ENCODE results near the gene COL6A3. TPM values are rescaled to one million over a fixed set of nuclear protein-coding genes. Genes with fewer than 3 reads are reported as not detected.
"Not testable (repeated sequence)": the region's sequence is repeated elsewhere in the genome, so short reads cannot be mapped to it uniquely, and the experiment has no call there.

The COL6A3 gene
- total RNA-seq, 1 donor from 2014 or later, result 23.9 TPM

- DNase-seq, result no peak
Measured at GRCh38 chr2:237383991-237384671, 29.8 kb downstream of the COL6A3 start.

- DNase-seq, result no peak
Measured at GRCh38 chr2:237380768-237381167, 33.2 kb downstream of the COL6A3 start.

DNA sequence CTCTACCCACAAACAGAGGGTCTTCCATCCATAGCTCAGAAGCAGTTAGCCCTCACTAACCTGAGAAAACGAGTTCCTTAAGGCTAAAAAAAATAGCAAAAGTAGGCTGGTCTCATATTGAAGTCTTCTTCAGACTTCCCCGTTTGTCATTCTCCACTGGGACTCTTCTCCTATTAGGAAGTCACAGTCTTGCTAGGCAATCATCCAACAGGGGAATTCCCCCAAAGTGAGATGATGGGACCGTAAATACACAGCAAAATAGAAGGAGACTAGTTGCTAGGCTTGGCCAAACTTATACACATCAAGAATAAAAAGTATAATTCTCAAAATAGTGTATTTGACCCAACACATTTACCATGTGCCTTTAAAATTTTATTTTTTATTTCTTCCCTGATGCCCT, 34.3 kb downstream of the COL6A3 start:
- DNase-seq, result no peak

- no peak for DNase-seq
Measured at GRCh38 chr2:237378650-237379049, 35.3 kb downstream of the COL6A3 start.

- no peak for DNase-seq
Measured at GRCh38 chr2:237374284-237375060, 39.5 kb downstream of the COL6A3 start.

GRCh38 chr2:237371856-237372255, 42.1 kb downstream of the COL6A3 start:
- no peak for DNase-seq

- no peak for DNase-seq
Measured at GRCh38 chr2:237365671-237366070, 48.3 kb downstream of the COL6A3 start.

DNA sequence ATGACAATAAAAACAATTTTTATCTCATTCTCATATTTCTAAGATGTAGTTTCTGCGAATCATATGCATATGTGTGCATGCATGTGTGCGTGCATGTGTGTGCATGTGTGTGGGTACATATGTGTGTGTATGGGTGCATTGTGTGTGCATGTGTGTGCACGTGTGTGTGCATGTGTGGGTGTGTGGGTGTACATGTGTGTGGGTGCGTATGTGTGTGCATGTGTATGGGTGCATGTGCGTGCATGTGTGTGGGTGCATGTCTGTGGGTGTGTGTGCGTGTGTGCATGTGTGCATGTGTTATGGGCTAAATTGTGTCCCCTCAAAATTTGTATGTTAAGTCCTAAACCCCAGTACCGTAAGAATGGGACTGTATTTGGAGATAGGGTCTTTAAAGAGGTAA, 49.3 kb downstream of the COL6A3 start:
- DNase-seq, result no peak

GRCh38 chr2:237361194-237362004, 52.6 kb downstream of the COL6A3 start:
- DNase-seq, result no peak

GRCh38 chr2:237359894-237360780, 53.8 kb downstream of the COL6A3 start:
- DNase-seq, result no peak

DNA sequence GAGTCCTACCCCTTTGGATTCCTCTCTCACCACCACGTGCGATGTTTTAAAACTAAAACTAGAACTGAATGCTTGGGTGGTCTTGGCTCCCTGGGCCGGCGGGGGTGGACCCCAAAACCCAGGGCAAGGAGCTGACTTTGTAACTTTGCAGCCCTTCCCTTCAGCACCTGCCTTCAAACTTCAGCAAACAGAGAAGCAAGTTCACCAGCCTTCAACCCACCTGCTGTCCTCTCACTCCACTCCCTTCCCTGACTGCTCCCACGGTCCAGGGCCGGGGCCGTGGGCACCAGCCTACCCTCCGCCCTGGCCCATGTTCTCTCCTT, 54.5 kb downstream of the COL6A3 start:
- DNase-seq, result no peak

DNA sequence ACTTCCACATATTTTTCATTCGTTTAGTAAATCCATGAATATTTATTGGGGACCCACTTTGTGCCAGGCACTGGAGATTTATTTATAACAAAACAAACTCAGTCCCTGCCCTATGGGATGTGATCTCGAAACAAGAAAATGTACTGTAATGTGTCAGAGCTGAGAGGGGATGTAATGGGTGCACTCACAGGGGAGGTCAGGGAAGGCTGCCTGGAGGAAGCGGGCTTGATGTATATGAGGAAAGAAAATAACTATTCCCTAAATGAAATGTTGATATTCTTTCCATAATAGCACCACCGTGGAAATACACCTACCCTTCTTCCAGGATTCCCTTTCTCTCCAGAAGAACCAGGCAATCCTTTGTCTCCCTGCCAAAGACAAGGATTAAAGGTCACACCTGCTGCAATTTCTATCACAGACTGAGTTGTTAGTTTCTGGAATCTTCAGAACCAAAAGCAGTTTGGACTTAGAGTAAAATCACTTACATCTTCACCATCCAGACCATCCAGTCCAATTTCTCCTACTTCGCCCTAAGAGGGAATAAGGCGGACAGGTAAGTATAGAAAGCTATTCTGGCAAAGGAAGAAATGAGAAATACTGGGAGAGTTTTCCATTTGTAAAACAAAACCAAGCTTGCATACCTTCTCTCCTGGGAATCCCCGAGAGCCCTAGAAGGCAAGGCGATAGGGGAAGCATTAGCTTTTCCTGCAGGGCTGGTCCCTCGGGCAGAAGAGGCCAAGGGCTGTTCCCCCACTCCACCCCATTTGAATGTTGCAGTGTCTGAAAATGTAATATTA, 55.0 kb downstream of the COL6A3 start:
- DNase-seq, result no peak

DNA sequence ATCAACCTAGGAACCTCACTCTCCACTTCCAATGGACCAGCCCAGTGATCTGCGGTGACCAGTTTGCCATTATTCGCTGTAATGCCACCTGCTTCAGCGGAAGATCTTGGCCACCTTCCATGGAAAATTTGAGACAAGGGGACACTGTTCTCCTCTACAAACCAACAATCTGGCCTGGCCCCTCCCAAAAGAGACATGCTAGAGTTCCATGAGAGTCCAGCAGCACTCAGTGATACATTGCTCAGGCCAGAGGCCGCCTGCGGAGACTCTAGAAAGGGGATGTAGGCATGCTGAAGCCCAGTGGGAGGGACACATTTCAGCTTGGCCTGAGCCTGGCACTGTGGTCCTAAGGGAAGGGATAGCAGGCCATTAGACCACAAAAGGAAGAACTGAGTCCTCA, 58.3 kb downstream of the COL6A3 start:
- no peak for DNase-seq

DNA sequence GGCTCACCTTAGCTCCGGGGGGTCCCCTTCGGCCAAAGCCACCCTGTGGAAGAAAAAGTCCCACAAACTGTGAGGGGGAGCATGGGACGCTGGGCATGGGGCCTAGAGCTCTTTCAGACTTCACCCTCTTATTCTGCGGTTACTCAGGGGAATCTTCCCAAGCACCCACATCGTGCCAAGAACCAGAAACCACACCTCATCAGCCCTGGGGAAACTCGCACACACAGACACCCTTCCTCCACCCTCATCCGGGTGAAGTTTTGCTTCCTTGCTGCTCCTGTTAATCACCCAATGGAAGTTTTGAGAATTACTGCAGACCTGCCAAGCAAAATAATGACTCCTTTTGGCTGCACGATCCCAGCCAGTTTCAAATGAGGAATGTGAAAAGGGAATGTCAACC, 59.1 kb downstream of the COL6A3 start:
- DNase-seq, result no peak

DNA sequence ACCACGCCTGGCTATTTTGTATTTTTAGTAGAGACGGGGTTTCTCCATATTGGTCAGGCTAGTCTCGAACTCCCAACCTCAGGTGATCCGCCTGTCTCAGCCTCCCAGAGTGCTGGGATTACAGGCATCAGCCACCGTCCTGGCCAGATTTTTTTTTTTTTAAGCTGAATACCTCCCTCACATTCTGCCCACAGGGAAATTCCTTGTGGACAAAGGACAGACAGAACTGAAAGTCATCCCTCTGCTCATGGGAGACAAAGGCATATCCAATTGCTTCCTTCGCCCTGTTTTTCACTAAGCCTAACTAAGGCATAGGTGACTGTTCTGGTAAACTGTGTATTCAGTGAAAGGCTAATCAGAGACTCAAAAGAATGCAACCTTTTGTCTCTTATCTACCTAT, 59.8 kb downstream of the COL6A3 start:
- not testable (repeated sequence) for DNase-seq

DNA sequence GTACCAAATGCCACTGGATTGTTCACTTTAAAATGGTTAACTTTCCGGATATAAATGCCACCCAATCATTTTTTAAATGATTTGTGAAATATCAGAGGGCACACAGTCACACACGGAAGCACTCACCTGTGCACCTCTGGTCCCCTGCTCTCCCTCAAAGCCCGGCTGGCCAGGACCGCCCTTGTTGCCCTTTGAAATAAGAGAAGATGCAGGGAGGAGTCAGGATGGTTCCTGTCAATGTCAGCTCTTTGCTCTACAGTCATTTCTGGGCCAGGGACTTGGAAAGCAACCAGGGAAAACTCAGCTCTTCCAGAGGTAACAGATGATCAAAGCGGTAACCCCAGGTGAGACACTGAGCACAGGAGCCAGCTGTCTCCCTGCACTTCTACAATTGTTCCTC, 60.7 kb downstream of the COL6A3 start:
- no peak for DNase-seq

DNA sequence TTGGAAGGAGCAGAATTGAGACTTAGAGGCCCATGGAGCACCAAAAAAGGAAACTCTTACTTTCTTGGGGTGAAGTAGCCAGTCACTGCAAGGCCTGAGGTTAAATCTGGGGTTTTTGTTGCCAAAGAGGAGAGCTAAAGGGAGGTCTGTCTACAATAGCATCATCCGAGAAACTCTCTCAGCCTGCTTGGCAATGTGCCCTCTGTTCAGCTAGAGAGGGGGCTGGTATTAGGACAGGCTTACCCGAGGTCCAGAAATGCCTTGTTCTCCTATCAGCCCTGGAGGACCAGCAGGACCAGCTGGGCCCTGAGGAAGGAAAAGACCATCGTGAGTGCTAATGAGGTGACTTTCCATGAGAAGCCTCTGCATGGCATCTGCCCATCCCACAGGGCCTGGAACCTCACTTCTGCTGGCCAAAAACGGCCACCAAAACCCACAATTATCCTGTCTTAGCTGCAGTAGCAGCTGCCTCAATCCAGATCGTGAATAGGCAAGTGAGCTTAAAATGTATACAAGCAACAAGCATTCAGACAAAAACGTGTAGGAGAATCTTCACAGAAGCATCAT, 61.6 kb downstream of the COL6A3 start:
- DNase-seq, result no peak

- DNase-seq, result no peak
Measured at GRCh38 chr2:237351796-237352195, 62.2 kb downstream of the COL6A3 start.

GRCh38 chr2:237351046-237351445, 62.9 kb downstream of the COL6A3 start:
- no peak for DNase-seq

- DNase-seq, result no peak
Measured at GRCh38 chr2:237350597-237350996, 63.4 kb downstream of the COL6A3 start.

DNA sequence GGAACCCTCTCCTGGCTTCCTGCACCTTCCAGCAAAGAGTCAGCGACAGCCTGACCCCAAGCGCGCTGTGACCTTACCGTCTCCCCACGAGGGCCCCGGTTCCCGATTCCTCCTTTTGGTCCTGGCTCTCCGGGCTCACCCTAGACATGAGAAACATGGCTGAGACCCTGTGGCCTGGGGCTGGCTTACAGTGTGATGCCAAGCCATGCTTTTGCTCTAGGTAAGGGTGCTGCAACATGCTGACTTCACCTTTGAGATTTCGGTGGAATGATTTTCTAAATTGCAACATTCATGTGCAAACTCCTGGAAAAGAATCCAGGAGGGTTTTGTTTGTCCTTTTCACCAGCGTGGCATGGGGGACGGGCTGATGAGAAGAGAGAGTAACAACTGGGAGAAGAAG, 63.9 kb downstream of the COL6A3 start:
- no peak for DNase-seq
